ENCODE measurements around the gene OLFML2B. TPM values are rescaled to one million over a fixed set of nuclear protein-coding genes. Genes with fewer than 3 reads are reported as not detected.

Gene OLFML2B
- total RNA-seq, 1 donor from 2014 or later: 29.5 TPM

- no peak for DNase-seq (ENCODE audit: low spot score)
These were observed 75.2 kb downstream of the OLFML2B start for GRCh38 chr1:161948435-161948834.

GRCh38 chr1:161946071-161946987 is 77.3 kb downstream of the OLFML2B start:
- no peak for DNase-seq (ENCODE audit: low spot score)

- DNase-seq (ENCODE audit: low spot score): no peak
These were observed 78.2 kb downstream of the OLFML2B start for GRCh38 chr1:161945306-161946060.

GRCh38 chr1:161944381-161944780 is 79.3 kb downstream of the OLFML2B start:
- no peak for DNase-seq (ENCODE audit: low spot score)

- DNase-seq (ENCODE audit: low spot score): no peak
These were observed 79.9 kb downstream of the OLFML2B start for GRCh38 chr1:161943737-161944136.

GRCh38 chr1:161941726-161942436 is 81.8 kb downstream of the OLFML2B start:
- no peak for DNase-seq (ENCODE audit: low spot score)

GRCh38 chr1:161940866-161941591 is 82.6 kb downstream of the OLFML2B start:
- no peak for DNase-seq (ENCODE audit: low spot score)

GRCh38 chr1:161936786-161937185 is 86.9 kb downstream of the OLFML2B start:
- DNase-seq (ENCODE audit: low spot score): no peak

- DNase-seq (ENCODE audit: low spot score): no peak
These were observed 88.4 kb downstream of the OLFML2B start for GRCh38 chr1:161935264-161935663.

- DNase-seq (ENCODE audit: low spot score): no peak
These were observed 89.8 kb downstream of the OLFML2B start for GRCh38 chr1:161933592-161934588.

Other genes with a start within 250 kb of the OLFML2B start
- gene NOS1AP, start 45.8 kb upstream of the OLFML2B start, total RNA-seq: 1.3 TPM

All from mesenteric fat pad (tissue), 1 donor.